ENCODE measurements around the gene APOL6.
A peak's percentile ranks its signal among the peaks of the same experiment; 100 is the strongest.
"Not testable (repeated sequence)": the region's sequence is repeated elsewhere in the genome, so short reads cannot be mapped to it uniquely, and the experiment has no call there.

Gene APOL6

GRCh38 chr22:35690001-35690400, 41.8 kb downstream of the APOL6 start:
- in situ Hi-C loops (cut with MboI; ENCODE audit: low pct_unique_long_range_greater_than_20kb, low sequenced_read_pairs) = no loop called here
- DNase-seq = no peak

- DNase-seq = no peak
- in situ Hi-C loops (cut with MboI; ENCODE audit: low pct_unique_long_range_greater_than_20kb, low sequenced_read_pairs) = no loop called here
These were observed 47.0 kb downstream of the APOL6 start for GRCh38 chr22:35695202-35695601.

GRCh38 chr22:35697142-35697541, 48.9 kb downstream of the APOL6 start:
- in situ Hi-C loops (cut with MboI; ENCODE audit: low pct_unique_long_range_greater_than_20kb, low sequenced_read_pairs) = no loop called here

GRCh38 chr22:35699852-35700251, 51.6 kb downstream of the APOL6 start:
- in situ Hi-C loops (cut with MboI; ENCODE audit: low pct_unique_long_range_greater_than_20kb, low sequenced_read_pairs); DNase-seq: not testable (repeated sequence)

More at GRCh38 chr22:35697142-35697541, 48.9 kb downstream of the APOL6 start:
- no peak for DNase-seq

- in situ Hi-C loops (cut with MboI; ENCODE audit: low pct_unique_long_range_greater_than_20kb, low sequenced_read_pairs) = no loop called here
- no peak for DNase-seq
These were observed 55.8 kb downstream of the APOL6 start for GRCh38 chr22:35703861-35704584.

GRCh38 chr22:35705141-35705540, 56.9 kb downstream of the APOL6 start:
- no peak for DNase-seq
- in situ Hi-C loops (cut with MboI; ENCODE audit: low pct_unique_long_range_greater_than_20kb, low sequenced_read_pairs) = no loop called here

- in situ Hi-C loops (cut with MboI; ENCODE audit: low pct_unique_long_range_greater_than_20kb, low sequenced_read_pairs) = no loop called here
- no peak for DNase-seq
These were observed 60.2 kb downstream of the APOL6 start for GRCh38 chr22:35708453-35708852.

- in situ Hi-C loops (cut with MboI; ENCODE audit: low pct_unique_long_range_greater_than_20kb, low sequenced_read_pairs) = no loop called here
These were observed 60.7 kb downstream of the APOL6 start for GRCh38 chr22:35708917-35709316.

GRCh38 chr22:35711336-35711735, 63.1 kb downstream of the APOL6 start:
- in situ Hi-C loops (cut with MboI; ENCODE audit: low pct_unique_long_range_greater_than_20kb, low sequenced_read_pairs) = no loop called here

More at GRCh38 chr22:35708917-35709316, 60.7 kb downstream of the APOL6 start:
- DNase-seq = no peak

GRCh38 chr22:35712672-35713071, 64.4 kb downstream of the APOL6 start:
- in situ Hi-C loops (cut with MboI; ENCODE audit: low pct_unique_long_range_greater_than_20kb, low sequenced_read_pairs) = no loop called here
- DNase-seq = peak; percentile 52

More at GRCh38 chr22:35711336-35711735, 63.1 kb downstream of the APOL6 start:
- no peak for DNase-seq

- in situ Hi-C loops (cut with MboI; ENCODE audit: low pct_unique_long_range_greater_than_20kb, low sequenced_read_pairs) = no loop called here
- DNase-seq = no peak
These were observed 69.3 kb downstream of the APOL6 start, which contains the start of gene APOL5 for GRCh38 chr22:35717572-35717971. Gene APOL5, plus strand, starts transcription at chr22:35717872. Its CDS starts 0 bp downstream, at chr22:35717872.

Data from KBM-7 (cell line).